H1 (cell line): ENCODE data around the gene RAB22A. TPM values are rescaled to one million over a fixed set of nuclear protein-coding genes. Genes with fewer than 3 reads are reported as not detected.

Source experiments
- HDAC6 ChIP-seq: IDR thresholded peaks from one replicate; pipeline ENCODE4 v1.7.1; 2012; ENCODE audit warnings: low read depth, mild to moderate bottlenecking, inconsistent platforms, low read length, moderate library complexity
- polyA plus RNA-seq, 7 experiments: library from polyadenylated mRNA; depleted of rRNA in 3 of 7; stranded (reverse) in 5 of 7; unstranded in 2 of 7; fragments of >200 nt in 5 of 7; fragments of 200-250 nt in 2 of 7; gene quantifications; 1 replicate in 5 of 7; 2 replicates in 1 of 7; 4 replicates in 1 of 7; pipeline versions ENCODE4 v1.2.1 to v1.2.3, GENCODE V29; 2011 to 2013; ENCODE audit warnings: missing spikeins in 2 of 7, mixed read lengths in 2 of 7
- total RNA-seq: library from RNA; stranded (reverse); fragmentation: NEBNext Ultra II Directional; extraction: Animal tissue kit (Norgen Biotek cat#: 25700); gene quantifications from 2 replicates; pipeline ENCODE4 v1.2.1, GENCODE V29; 2021

The RAB22A gene
- total and polyA plus RNA-seq, 2 of the 8 experiments (the other 6 are each of a cell fraction or from before 2014, with no cell fraction given): 3.1 to 6.6 TPM

DNA sequence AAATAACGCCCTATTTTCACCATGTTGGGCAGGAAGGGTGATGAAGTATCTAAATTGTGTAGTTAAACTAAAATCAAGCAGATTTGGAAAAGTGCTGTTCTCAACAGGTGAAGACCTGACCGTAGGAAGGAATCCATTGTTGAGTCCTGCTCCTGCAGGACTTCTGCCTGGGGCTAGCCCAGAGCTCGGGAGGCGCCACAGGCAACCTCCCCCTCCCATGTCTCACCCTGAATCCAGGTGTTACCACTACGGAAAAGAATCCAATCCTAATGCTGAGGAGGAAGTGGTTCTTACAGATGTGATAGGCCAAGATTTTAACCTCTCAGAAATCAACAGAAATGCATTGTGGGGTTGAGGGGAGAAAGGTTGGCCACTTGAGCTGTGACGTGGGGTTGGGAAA is 30.2 kb downstream of the RAB22A start (continued):
- no peak for TF ChIP-seq HDAC6
- TF ChIP-seq, all 59 proteins: peak for 0
